H1 (cell line): Measurements from ENCODE around the gene TGFA. TPM values are rescaled to one million over a fixed set of nuclear protein-coding genes. Genes with fewer than 3 reads are reported as not detected.

Experiments
- GABPA ChIP-seq: IDR thresholded peaks from 2 replicates; pipeline ENCODE4 v1.6.1; 2011; ENCODE audit warnings: mild to moderate bottlenecking, low read length, moderate library complexity, borderline replicate concordance; ENCODE audit not compliant: insufficient read depth
- PHF8 ChIP-seq: fragments of 200-600 bp; sonication (generic); conservative IDR thresholded peaks from 2 replicates; pipeline ENCODE4 v1.7.1; 2012; ENCODE audit warnings: low read depth, mild to moderate bottlenecking, inconsistent platforms, low read length, moderate library complexity
- SRF ChIP-seq: IDR thresholded peaks from 2 replicates; pipeline ENCODE4 v1.6.1; 2011; ENCODE audit warnings: mild to moderate bottlenecking, low read depth, low read length, moderate library complexity
- TCF12 ChIP-seq: IDR thresholded peaks from 2 replicates; pipeline ENCODE4 v1.6.1; 2011; ENCODE audit warnings: low read depth, mild to moderate bottlenecking, low read length
- polyA plus RNA-seq, 7 experiments: library from polyadenylated mRNA; depleted of rRNA in 3 of 7; stranded (reverse) in 5 of 7; unstranded in 2 of 7; fragments of >200 nt in 5 of 7; fragments of 200-250 nt in 2 of 7; gene quantifications; 1 replicate in 5 of 7; 2 replicates in 1 of 7; 4 replicates in 1 of 7; pipeline versions ENCODE4 v1.2.1 to v1.2.3, GENCODE V29; 2011 to 2013; ENCODE audit warnings: missing spikeins in 2 of 7, mixed read lengths in 2 of 7
- total RNA-seq: library from RNA; stranded (reverse); fragmentation: NEBNext Ultra II Directional; extraction: Animal tissue kit (Norgen Biotek cat#: 25700); gene quantifications from 2 replicates; pipeline ENCODE4 v1.2.1, GENCODE V29; 2021

TGFA gene
- total and polyA plus RNA-seq, 2 of the 8 experiments (the other 6 are each of a cell fraction or from before 2014, with no cell fraction given), result 1.8 to 3.7 TPM

- no peak for TF ChIP-seq SRF
- no peak for TF ChIP-seq TCF12
- TF ChIP-seq PHF8, result no peak
- TF ChIP-seq GABPA, result no peak
Measured at GRCh38 chr2:70482401-70482800, 71.2 kb downstream of the TGFA start (continued).
